ENCODE measurements around the gene LEMD2.

DNA sequence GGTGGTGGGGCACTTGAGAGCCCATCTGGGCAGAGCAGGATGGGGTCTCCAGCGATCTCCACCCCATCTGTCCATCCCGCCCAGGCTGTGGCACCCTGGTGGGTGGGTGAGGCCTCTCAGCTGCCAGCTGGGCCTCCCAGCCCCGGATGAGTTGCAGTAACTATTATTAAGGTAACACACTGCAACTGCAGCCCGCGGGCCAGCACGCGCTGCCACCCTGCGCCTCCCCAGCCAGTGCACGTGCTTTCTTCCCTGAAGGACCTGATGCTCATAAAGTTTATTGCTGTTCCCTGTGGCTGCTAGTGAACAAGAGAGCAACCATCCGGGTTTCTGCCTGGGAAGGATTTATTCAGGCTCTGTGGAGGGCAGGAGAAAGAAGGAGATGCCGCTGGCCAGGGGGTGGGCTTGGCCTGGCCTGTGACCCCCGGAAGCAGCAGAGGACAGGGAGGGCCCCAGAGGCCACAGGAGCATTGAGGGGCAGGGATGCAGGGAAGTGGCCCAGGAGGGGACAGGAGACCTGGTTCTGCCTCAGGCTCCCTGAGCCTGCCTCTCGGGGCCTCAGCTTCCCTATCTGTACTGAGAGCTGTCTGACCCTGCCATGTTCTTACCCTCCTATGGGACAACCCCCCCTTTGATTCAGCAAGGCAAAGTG, 43.9 kb downstream of the LEMD2 start:
- TF ChIP-seq, protein P1, sequence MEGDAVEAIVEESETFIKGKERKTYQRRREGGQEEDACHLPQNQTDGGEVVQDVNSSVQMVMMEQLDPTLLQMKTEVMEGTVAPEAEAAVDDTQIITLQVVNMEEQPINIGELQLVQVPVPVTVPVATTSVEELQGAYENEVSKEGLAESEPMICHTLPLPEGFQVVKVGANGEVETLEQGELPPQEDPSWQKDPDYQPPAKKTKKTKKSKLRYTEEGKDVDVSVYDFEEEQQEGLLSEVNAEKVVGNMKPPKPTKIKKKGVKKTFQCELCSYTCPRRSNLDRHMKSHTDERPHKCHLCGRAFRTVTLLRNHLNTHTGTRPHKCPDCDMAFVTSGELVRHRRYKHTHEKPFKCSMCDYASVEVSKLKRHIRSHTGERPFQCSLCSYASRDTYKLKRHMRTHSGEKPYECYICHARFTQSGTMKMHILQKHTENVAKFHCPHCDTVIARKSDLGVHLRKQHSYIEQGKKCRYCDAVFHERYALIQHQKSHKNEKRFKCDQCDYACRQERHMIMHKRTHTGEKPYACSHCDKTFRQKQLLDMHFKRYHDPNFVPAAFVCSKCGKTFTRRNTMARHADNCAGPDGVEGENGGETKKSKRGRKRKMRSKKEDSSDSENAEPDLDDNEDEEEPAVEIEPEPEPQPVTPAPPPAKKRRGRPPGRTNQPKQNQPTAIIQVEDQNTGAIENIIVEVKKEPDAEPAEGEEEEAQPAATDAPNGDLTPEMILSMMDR (IDR thresholded peaks at IDR 0.05; ENCODE audit: low read length), result no peak
- no peak for TF ChIP-seq EZH2 (IDR thresholded peaks at IDR 0.05; ENCODE audit: borderline replicate concordance, low read length)

All from OCI-LY1 (cell line).